ENCODE results near the gene CTBP2. TPM values are rescaled to one million over a fixed set of nuclear protein-coding genes. Genes with fewer than 3 reads are reported as not detected.

The CTBP2 gene
- total RNA-seq, 1 donor from 2014 or later = 123 TPM

DNA sequence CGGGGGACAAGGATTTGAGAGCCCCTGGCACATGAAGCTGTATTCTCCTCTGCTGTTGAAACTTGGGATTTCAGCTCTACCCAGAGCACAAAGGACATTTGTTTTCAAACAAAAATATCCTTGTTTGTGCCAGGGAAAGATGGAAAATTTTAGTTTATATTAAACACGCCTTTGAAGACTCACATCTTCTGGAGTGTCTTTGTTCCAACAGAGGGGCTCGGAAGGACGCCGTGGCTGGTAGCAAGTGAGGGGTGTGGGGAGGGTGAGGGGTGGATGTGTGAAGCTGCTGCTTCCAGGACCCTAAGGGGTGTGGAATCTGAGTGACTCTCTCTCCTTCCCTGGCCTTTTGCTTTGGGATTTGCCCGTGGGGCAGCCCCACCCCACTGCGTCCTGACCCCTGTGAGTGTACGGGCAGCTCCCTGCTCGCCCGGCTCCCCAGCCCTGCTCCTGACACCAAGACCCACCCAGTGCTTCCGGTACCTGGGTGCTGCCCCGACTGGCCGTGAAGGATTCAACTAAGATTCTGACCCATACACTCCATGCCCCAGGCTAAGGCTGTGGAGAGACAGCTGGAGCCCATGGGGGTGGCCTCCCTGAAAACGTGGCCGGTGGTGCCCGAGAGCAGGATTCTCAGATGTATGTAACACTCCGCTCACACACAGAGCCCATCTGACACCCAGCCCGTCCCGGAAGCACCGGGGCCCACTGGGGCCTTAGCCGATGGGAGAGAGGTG lies 158.9 kb downstream of the CTBP2 start:
- FAIRE-seq = no peak
- Histone ChIP-seq H3K36me3 (ENCODE audit: control insufficient read depth, insufficient read depth, low read length) (peaks cover 40% of the 10 kb centered on the region), H3K4me3 (ENCODE audit: low read depth, low read length) (no peak overlapping the region), H3K27me3 (ENCODE audit: control insufficient read depth, insufficient read depth, low read length) (no peaks in the 10 kb centered on the region)
- DNase-seq (ENCODE audit: low read depth) = peak; percentile 59
- TF ChIP-seq, protein P1, sequence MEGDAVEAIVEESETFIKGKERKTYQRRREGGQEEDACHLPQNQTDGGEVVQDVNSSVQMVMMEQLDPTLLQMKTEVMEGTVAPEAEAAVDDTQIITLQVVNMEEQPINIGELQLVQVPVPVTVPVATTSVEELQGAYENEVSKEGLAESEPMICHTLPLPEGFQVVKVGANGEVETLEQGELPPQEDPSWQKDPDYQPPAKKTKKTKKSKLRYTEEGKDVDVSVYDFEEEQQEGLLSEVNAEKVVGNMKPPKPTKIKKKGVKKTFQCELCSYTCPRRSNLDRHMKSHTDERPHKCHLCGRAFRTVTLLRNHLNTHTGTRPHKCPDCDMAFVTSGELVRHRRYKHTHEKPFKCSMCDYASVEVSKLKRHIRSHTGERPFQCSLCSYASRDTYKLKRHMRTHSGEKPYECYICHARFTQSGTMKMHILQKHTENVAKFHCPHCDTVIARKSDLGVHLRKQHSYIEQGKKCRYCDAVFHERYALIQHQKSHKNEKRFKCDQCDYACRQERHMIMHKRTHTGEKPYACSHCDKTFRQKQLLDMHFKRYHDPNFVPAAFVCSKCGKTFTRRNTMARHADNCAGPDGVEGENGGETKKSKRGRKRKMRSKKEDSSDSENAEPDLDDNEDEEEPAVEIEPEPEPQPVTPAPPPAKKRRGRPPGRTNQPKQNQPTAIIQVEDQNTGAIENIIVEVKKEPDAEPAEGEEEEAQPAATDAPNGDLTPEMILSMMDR (IDR thresholded peaks at IDR 0.05; ENCODE audit: insufficient read depth, low read length, severe bottlenecking) = no peak

DNA sequence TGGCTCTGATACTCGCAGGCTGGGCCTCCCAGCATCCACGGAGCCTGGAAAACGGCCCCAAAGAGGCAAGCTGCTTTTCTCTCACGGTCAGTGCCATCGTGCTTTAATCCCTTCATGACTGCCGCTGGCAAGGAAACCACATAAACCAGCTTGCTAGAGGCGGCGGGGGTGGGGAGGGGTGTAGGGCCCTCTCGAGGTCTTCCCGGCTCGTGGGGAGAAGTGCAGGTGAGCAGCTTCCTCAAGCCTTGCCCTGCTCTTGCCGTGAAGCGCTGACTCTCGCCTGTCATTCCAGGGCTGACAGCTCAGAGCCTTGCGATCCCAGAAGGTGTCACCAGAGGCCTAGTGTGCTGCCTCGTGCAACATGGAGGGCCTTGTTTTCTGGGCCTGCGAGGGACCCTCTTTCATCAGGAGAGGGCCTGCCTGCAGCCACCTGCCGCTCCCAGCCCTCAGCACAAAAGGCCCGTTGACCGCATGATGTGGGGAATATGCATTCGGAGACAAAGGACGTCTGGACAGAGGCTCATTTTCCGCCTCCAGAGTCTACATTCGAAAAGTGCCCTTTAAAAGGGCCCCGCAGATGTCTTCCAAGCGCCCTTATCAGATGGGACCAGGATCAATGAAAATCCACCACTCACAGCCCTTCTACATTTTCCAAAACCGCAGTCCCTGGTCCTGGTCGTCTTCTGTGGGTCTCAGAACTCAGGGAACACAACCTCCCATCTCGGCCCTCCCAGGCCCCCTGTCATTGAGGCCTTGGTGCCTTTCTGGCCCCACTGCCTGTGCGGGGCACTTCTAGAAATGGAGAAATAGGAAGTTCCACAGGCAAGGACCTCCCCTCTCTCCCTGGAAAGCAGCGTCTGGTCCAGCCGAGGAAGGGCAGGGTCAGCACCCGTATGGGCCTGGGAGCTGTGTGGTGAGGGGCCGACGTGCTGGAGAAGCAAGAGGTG lies 159.7 kb downstream of the CTBP2 start:
- FAIRE-seq = no peak
- no peak overlapping the region for H3K4me3 ChIP-seq (ENCODE audit: low read depth, low read length)
- H3K27me3 ChIP-seq (ENCODE audit: control insufficient read depth, insufficient read depth, low read length) = no peaks in the 10 kb centered on the region
- DNase-seq (ENCODE audit: low read depth) = peak; percentile 31
- TF ChIP-seq, protein P1 (IDR thresholded peaks at IDR 0.05; ENCODE audit: insufficient read depth, low read length, severe bottlenecking) = peak; percentile 39
- H3K36me3 ChIP-seq (ENCODE audit: control insufficient read depth, insufficient read depth, low read length) = peaks cover 39% of the 10 kb centered on the region

DNA sequence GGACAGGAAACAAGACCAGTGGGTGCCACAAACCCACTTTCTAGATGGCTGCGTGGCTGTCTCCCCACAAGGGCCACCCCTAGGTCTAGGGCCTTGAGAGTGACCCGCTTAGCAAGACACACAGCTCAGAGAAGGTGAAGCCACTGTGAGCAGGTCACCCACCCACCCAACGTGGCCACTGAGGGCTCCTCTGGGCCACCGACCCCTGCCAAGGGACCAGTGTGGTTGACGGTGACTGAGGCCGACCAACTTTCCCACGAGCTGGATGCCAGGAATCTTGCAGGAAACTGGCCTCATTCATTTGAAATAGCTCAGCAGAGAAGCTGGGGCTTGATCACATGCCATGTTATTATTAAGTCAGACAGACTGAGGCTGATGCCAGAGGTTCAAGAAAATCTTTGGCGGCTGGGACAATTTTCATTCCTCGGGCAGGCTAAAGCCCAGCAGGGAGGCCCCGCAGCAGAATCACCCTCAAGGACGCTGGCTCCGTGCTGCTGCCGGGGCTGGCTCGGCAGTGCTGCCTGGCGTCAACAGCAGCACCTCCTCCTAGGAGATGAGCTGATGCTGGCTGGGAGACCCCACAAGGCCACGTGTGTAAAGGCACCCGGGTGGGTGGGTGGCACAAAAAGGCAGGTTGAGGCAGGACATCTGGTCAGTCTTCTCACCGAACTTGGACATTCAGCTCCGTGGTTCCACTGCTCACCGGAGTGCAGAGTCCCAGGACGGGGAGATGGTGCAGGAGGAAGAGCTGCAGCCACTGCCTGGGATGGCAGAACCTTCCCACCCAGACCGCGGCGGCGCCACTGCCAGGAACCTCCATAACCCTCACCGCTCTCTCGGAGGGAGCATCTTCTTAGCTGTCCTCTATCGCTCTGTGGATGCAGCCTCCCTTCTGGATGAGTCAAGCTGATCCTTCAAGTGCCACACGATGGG lies 160.7 kb downstream of the CTBP2 start:
- Histone ChIP-seq H3K4me3 (ENCODE audit: low read depth, low read length) (no peak overlapping the region), H3K27me3 (ENCODE audit: control insufficient read depth, insufficient read depth, low read length) (no peaks in the 10 kb centered on the region), H3K36me3 (ENCODE audit: control insufficient read depth, insufficient read depth, low read length) (peaks cover 45% of the 10 kb centered on the region)
- DNase-seq (ENCODE audit: low read depth) (no peak), FAIRE-seq (no peak)
- TF ChIP-seq, protein P1 (IDR thresholded peaks at IDR 0.05; ENCODE audit: insufficient read depth, low read length, severe bottlenecking) = no peak

DNA sequence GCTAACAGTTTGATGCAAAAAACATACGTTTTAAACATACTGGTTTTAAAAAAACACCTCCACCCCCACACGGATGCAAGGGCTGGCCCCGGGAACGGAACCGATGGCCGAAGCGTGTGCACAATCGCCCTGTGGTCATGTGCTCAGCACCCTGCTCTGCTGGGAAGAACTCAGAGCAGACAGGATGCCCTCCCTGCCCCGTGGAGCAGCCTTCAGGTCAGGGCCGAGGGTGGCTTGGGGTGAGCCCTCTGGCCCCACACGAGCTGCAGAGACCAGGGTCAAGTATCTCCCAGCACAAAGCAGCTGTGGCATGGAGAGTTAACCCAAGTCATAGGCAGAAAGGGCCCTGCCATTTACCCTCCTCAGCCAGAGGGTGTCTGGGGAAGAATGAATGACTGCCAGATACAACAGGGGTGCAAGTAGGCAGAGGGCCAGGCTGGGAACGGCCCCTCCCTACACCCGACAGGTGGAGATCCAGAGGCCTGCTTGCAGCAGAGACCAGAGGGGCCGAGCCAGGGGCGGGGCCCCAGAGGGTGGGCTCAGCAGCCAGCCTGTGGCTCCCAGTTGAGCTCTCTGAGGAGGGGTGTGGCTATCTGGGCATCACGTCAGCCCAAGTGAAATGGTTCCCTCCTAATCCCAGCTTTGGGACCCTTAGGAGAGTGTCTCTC lies 161.6 kb downstream of the CTBP2 start:
- TF ChIP-seq, protein P1 (IDR thresholded peaks at IDR 0.05; ENCODE audit: insufficient read depth, low read length, severe bottlenecking) = no peak
- DNase-seq (ENCODE audit: low read depth) (no peak), FAIRE-seq (no peak)
- no peak overlapping the region for H3K4me3 ChIP-seq (ENCODE audit: low read depth, low read length)
- H3K36me3 ChIP-seq (ENCODE audit: control insufficient read depth, insufficient read depth, low read length) = peaks cover 51% of the 10 kb centered on the region
- no peaks in the 10 kb centered on the region for H3K27me3 ChIP-seq (ENCODE audit: control insufficient read depth, insufficient read depth, low read length)
